Activated CD4-positive, alpha-beta memory T cell treated with anti-CD3 and anti-CD28 coated beads for 36 hours (primary cell): ENCODE results near the gene RXFP2. TPM values are rescaled to one million over a fixed set of nuclear protein-coding genes. Genes with fewer than 3 reads are reported as not detected.

Experiments used
- CTCF ChIA-PET: fragments of 350-600 bp; sonication (Branson Sonifier 250); formaldehyde crosslinking; loops from one replicate; lab custom pipeline; 2021; ENCODE audit warnings: antibody characterized with exemption, inconsistent platforms; lab: Charles Lee
- POLR2A ChIA-PET: fragments of 350-600 bp; sonication (Branson Sonifier 250); formaldehyde crosslinking; loops from one replicate; lab custom pipeline; 2021; ENCODE audit warnings: antibody characterized with exemption; lab: Charles Lee
- DNase-seq: peaks from one replicate; pipeline ENCODE4 v3.0.0-alpha.2; 2020
- H3K27ac Mint-ChIP-seq: one replicate; pipeline ENCODE4 v1.8.0; 2021; ENCODE audit warnings: mixed read lengths
- H3K27me3 Mint-ChIP-seq: one replicate; pipeline ENCODE4 v1.8.0; 2021; ENCODE audit warnings: mixed read lengths
- H3K36me3 Mint-ChIP-seq: one replicate; pipeline ENCODE4 v1.8.0; 2021; ENCODE audit warnings: mixed read lengths
- H3K4me1 Mint-ChIP-seq: one replicate; pipeline ENCODE4 v1.8.0; 2021; ENCODE audit warnings: low read depth, mixed read lengths
- H3K4me3 Mint-ChIP-seq: one replicate; pipeline ENCODE4 v1.8.0; 2021; ENCODE audit warnings: mild to moderate bottlenecking, mixed read lengths
- H3K9me3 Mint-ChIP-seq: one replicate; pipeline ENCODE4 v1.8.0; 2021; ENCODE audit warnings: mixed read lengths
- intact Hi-C: fragments of 100-400 bp; cut with micrococcal nuclease; formaldehyde crosslinking; loops from one replicate; pipeline ENCODE4 v1.15.1; 2023
- total RNA-seq, 2 experiments: library from RNA; stranded (reverse); gene quantifications; one replicate each; pipeline ENCODE4 v1.2.3, GENCODE V29; 2021

RXFP2 gene
- total RNA-seq, 2 experiments from 2014 or later = not detected

GRCh38 chr13:31805841-31806240 lies 66.5 kb downstream of the RXFP2 start:
- H3K4me1 Mint-ChIP-seq = peaks cover 29% of the 10 kb centered on the region
- no peak overlapping the region for H3K27ac Mint-ChIP-seq
- no peaks in the 10 kb centered on the region for H3K36me3 Mint-ChIP-seq
- H3K4me3 Mint-ChIP-seq = no peak overlapping the region
- no peaks in the 10 kb centered on the region for H3K27me3 Mint-ChIP-seq
- CTCF ChIA-PET = no interaction called here
- intact Hi-C loops = loop anchor here (1.0 kb wide), 1 partner anchor 8 kb away; no protein-coding TSS in a partner anchor
- DNase-seq = no peak
- H3K9me3 Mint-ChIP-seq = peaks cover 7% of the 10 kb centered on the region
- POLR2A ChIA-PET = no interaction called here

- Mint-ChIP-seq H3K36me3 (no peaks in the 10 kb centered on the region), H3K27me3 (no peaks in the 10 kb centered on the region), H3K9me3 (peaks cover 9% of the 10 kb centered on the region), H3K4me3 (no peak overlapping the region), H3K27ac (peak overlapping the region; percentile 4), H3K4me1 (peaks cover 26% of the 10 kb centered on the region)
- CTCF ChIA-PET = no interaction called here
- POLR2A ChIA-PET = no interaction called here
- peak; percentile 51 for DNase-seq
- intact Hi-C loops = no loop called here
Measured at GRCh38 chr13:31807090-31807541, 67.8 kb downstream of the RXFP2 start.

GRCh38 chr13:31814536-31814935 lies 75.2 kb downstream of the RXFP2 start:
- DNase-seq = no peak
- CTCF ChIA-PET = no interaction called here
- intact Hi-C loops = loop anchor here (1.0 kb wide), 1 partner anchor 8 kb away; no protein-coding TSS in a partner anchor
- Mint-ChIP-seq H3K36me3 (peaks cover 8% of the 10 kb centered on the region), H3K27ac (no peak overlapping the region), H3K27me3 (no peaks in the 10 kb centered on the region), H3K4me3 (no peak overlapping the region), H3K9me3 (peaks cover 31% of the 10 kb centered on the region), H3K4me1 (no peaks in the 10 kb centered on the region)
- POLR2A ChIA-PET = no interaction called here

- Mint-ChIP-seq H3K36me3 (peaks cover 8% of the 10 kb centered on the region), H3K27ac (no peak overlapping the region), H3K4me3 (no peak overlapping the region), H3K9me3 (peaks cover 24% of the 10 kb centered on the region), H3K27me3 (no peaks in the 10 kb centered on the region), H3K4me1 (no peaks in the 10 kb centered on the region)
- CTCF ChIA-PET = no interaction called here
- POLR2A ChIA-PET = no interaction called here
- DNase-seq = no peak
- intact Hi-C loops = no loop called here
Measured at GRCh38 chr13:31815361-31816144, 76.2 kb downstream of the RXFP2 start.

- H3K4me1 Mint-ChIP-seq = no peaks in the 10 kb centered on the region
- H3K4me3 Mint-ChIP-seq = no peak overlapping the region
- intact Hi-C loops = no loop called here
- H3K27me3 Mint-ChIP-seq = no peaks in the 10 kb centered on the region
- POLR2A ChIA-PET = no interaction called here
- CTCF ChIA-PET = no interaction called here
- no peak overlapping the region for H3K27ac Mint-ChIP-seq
- no peak for DNase-seq
- peaks cover 8% of the 10 kb centered on the region for H3K36me3 Mint-ChIP-seq
- peaks cover 22% of the 10 kb centered on the region for H3K9me3 Mint-ChIP-seq
Measured at GRCh38 chr13:31818236-31818635, 78.9 kb downstream of the RXFP2 start.

GRCh38 chr13:31824705-31825517 lies 85.6 kb downstream of the RXFP2 start:
- no peaks in the 10 kb centered on the region for H3K9me3 Mint-ChIP-seq
- H3K4me1 Mint-ChIP-seq = peaks cover 6% of the 10 kb centered on the region
- ChIA-PET CTCF (interaction anchor here (0.6 kb wide), 1 partner anchor 21 kb away, joined by 3 read pairs; no protein-coding TSS in a partner anchor), POLR2A (no interaction called here)
- DNase-seq = no peak
- intact Hi-C loops = no loop called here
- H3K27ac Mint-ChIP-seq = no peak overlapping the region
- no peaks in the 10 kb centered on the region for H3K36me3 Mint-ChIP-seq
- H3K4me3 Mint-ChIP-seq = no peak overlapping the region
- no peaks in the 10 kb centered on the region for H3K27me3 Mint-ChIP-seq

GRCh38 chr13:31826521-31826920 lies 87.2 kb downstream of the RXFP2 start:
- no peak for DNase-seq
- no peaks in the 10 kb centered on the region for H3K27me3 Mint-ChIP-seq
- POLR2A ChIA-PET = no interaction called here
- no peak overlapping the region for H3K27ac Mint-ChIP-seq
- H3K9me3 Mint-ChIP-seq = no peaks in the 10 kb centered on the region
- peaks cover 6% of the 10 kb centered on the region for H3K4me1 Mint-ChIP-seq
- H3K4me3 Mint-ChIP-seq = no peak overlapping the region
- CTCF ChIA-PET = no interaction called here
- H3K36me3 Mint-ChIP-seq = no peaks in the 10 kb centered on the region
- intact Hi-C loops = no loop called here

- H3K4me3 Mint-ChIP-seq = no peak overlapping the region
- no peaks in the 10 kb centered on the region for H3K27me3 Mint-ChIP-seq
- no peaks in the 10 kb centered on the region for H3K36me3 Mint-ChIP-seq
- H3K27ac Mint-ChIP-seq = no peak overlapping the region
- intact Hi-C loops = no loop called here
- ChIA-PET POLR2A (no interaction called here), CTCF (no interaction called here)
- no peak for DNase-seq
- H3K4me1 Mint-ChIP-seq = peaks cover 6% of the 10 kb centered on the region
- H3K9me3 Mint-ChIP-seq = no peaks in the 10 kb centered on the region
Measured at GRCh38 chr13:31827707-31828106, 88.4 kb downstream of the RXFP2 start.

- ChIA-PET POLR2A (no interaction called here), CTCF (no interaction called here)
- DNase-seq = no peak
- Mint-ChIP-seq H3K4me3 (no peak overlapping the region), H3K4me1 (no peaks in the 10 kb centered on the region), H3K27me3 (no peaks in the 10 kb centered on the region), H3K27ac (no peak overlapping the region), H3K9me3 (no peaks in the 10 kb centered on the region), H3K36me3 (no peaks in the 10 kb centered on the region)
- intact Hi-C loops = no loop called here
Measured at GRCh38 chr13:31835932-31836331, 96.6 kb downstream of the RXFP2 start.

- H3K27me3 Mint-ChIP-seq = peaks cover 16% of the 10 kb centered on the region
- no peak for DNase-seq
- ChIA-PET CTCF (interaction anchor here (0.6 kb wide), 1 partner anchor 188 kb away, joined by 3 read pairs; the partner anchor contains the start of gene FRY), POLR2A (no interaction called here)
- no peak overlapping the region for H3K27ac Mint-ChIP-seq
- H3K9me3 Mint-ChIP-seq = no peaks in the 10 kb centered on the region
- H3K4me1 Mint-ChIP-seq = peaks cover 13% of the 10 kb centered on the region
- no peaks in the 10 kb centered on the region for H3K36me3 Mint-ChIP-seq
- intact Hi-C loops = no loop called here
- no peak overlapping the region for H3K4me3 Mint-ChIP-seq
Measured at GRCh38 chr13:31843044-31843443, 103.7 kb downstream of the RXFP2 start.

- no peaks in the 10 kb centered on the region for H3K9me3 Mint-ChIP-seq
- peak overlapping the region; percentile 23 for H3K27ac Mint-ChIP-seq
- H3K4me3 Mint-ChIP-seq = peak overlapping the region; percentile 77
- peaks cover 20% of the 10 kb centered on the region for H3K27me3 Mint-ChIP-seq
- peak; percentile 81 for DNase-seq
- H3K36me3 Mint-ChIP-seq = no peaks in the 10 kb centered on the region
- peaks cover 13% of the 10 kb centered on the region for H3K4me1 Mint-ChIP-seq
- POLR2A ChIA-PET = no interaction called here
- CTCF ChIA-PET = interaction anchor here (1.2 to 1.4 kb wide), 2 partner anchors 22 to 64 kb away, joined by 3 to 4 read pairs; no protein-coding TSS in a partner anchor
- intact Hi-C loops = no loop called here
Measured at GRCh38 chr13:31846182-31846938, 107.0 kb downstream of the RXFP2 start.
